ENCODE measurements around the gene RNF213. TPM values are rescaled to one million over a fixed set of nuclear protein-coding genes. Genes with fewer than 3 reads are reported as not detected.
"Not testable (repeated sequence)": the region's sequence is repeated elsewhere in the genome, so short reads cannot be mapped to it uniquely, and the experiment has no call there.

The RNF213 gene
- polyA plus RNA-seq, 1 donor: 31.0 TPM

- DNase-seq (ENCODE audit: low read depth): no peak
Observed at GRCh38 chr17:80268427-80268826, 7.8 kb downstream of the RNF213 start.

GRCh38 chr17:80269405-80269807, 8.8 kb downstream of the RNF213 start:
- no peak for DNase-seq (ENCODE audit: low read depth)

GRCh38 chr17:80270104-80270503, 9.5 kb downstream of the RNF213 start:
- DNase-seq (ENCODE audit: low read depth): no peak

- no peak for DNase-seq (ENCODE audit: low read depth)
Observed at GRCh38 chr17:80270836-80271235, 10.2 kb downstream of the RNF213 start.

GRCh38 chr17:80272366-80272765, 11.7 kb downstream of the RNF213 start:
- DNase-seq (ENCODE audit: low read depth): no peak

- DNase-seq (ENCODE audit: low read depth): no peak
Observed at GRCh38 chr17:80274331-80274730, 13.7 kb downstream of the RNF213 start.

GRCh38 chr17:80274871-80275449, 14.3 kb downstream of the RNF213 start:
- no peak for DNase-seq (ENCODE audit: low read depth)

GRCh38 chr17:80275857-80276256, 15.2 kb downstream of the RNF213 start:
- not testable (repeated sequence) for DNase-seq (ENCODE audit: low read depth)

GRCh38 chr17:80277751-80278671, 17.4 kb downstream of the RNF213 start:
- no peak for DNase-seq (ENCODE audit: low read depth)

- no peak for DNase-seq (ENCODE audit: low read depth)
Observed at GRCh38 chr17:80279895-80280294, 19.2 kb downstream of the RNF213 start.

- no peak for DNase-seq (ENCODE audit: low read depth)
Observed at GRCh38 chr17:80281516-80281915, 20.9 kb downstream of the RNF213 start.

- no peak for DNase-seq (ENCODE audit: low read depth)
Observed at GRCh38 chr17:80283116-80283852, 22.6 kb downstream of the RNF213 start.

GRCh38 chr17:80284631-80285030, 24.0 kb downstream of the RNF213 start:
- no peak for DNase-seq (ENCODE audit: low read depth)

- no peak for DNase-seq (ENCODE audit: low read depth)
Observed at GRCh38 chr17:80285237-80285920, 24.7 kb downstream of the RNF213 start.

GRCh38 chr17:80286638-80286960, 25.9 kb downstream of the RNF213 start:
- no peak for DNase-seq (ENCODE audit: low read depth)

GRCh38 chr17:80287038-80287437, 26.4 kb downstream of the RNF213 start:
- DNase-seq (ENCODE audit: low read depth): no peak

- DNase-seq (ENCODE audit: low read depth): no peak
Observed at GRCh38 chr17:80287806-80288567, 27.3 kb downstream of the RNF213 start.

- DNase-seq (ENCODE audit: low read depth): no peak
Observed at GRCh38 chr17:80289616-80290015, 29.0 kb downstream of the RNF213 start.

- no peak for DNase-seq (ENCODE audit: low read depth)
Observed at GRCh38 chr17:80290156-80290555, 29.5 kb downstream of the RNF213 start.

GRCh38 chr17:80291260-80291659, 30.6 kb downstream of the RNF213 start:
- no peak for DNase-seq (ENCODE audit: low read depth)

Data from forelimb muscle (tissue), 1 donor.